DOHH2 (cell line): ENCODE data around the gene NELFCD.
"Not testable (repeated sequence)": the region's sequence is repeated elsewhere in the genome, so short reads cannot be mapped to it uniquely, and the experiment has no call there.

ENCODE experiments used
- H3F3A ChIP-seq: fragments of 200-600 bp; sonication (generic), shearing (Covaris generic); 2 replicates; pipeline ENCODE4 v1.6.0; 2016; ENCODE audit warnings: antibody characterized with exemption, mild to moderate bottlenecking; ENCODE audit not compliant: control insufficient read depth, insufficient read depth
- H3K27ac ChIP-seq: fragments of 200-600 bp; sonication (generic); 2 replicates; pipeline ENCODE4 v1.5.1; 2014; ENCODE audit warnings: low read depth, mild to moderate bottlenecking, low read length, moderate library complexity
- H3K27me3 ChIP-seq: fragments of 200-600 bp; sonication (generic); 2 replicates; pipeline ENCODE4 v1.6.1; 2014; ENCODE audit warnings: mild to moderate bottlenecking, low read length, mixed read lengths; ENCODE audit not compliant: control insufficient read depth
- H3K36me3 ChIP-seq: fragments of 200-600 bp; sonication (generic); 2 replicates; pipeline ENCODE4 v1.6.1; 2014; ENCODE audit warnings: mild to moderate bottlenecking, low read length, moderate library complexity, mixed read lengths; ENCODE audit not compliant: control insufficient read depth
- H3K4me1 ChIP-seq: fragments of 200-600 bp; sonication (generic); 2 replicates; pipeline ENCODE4 v1.6.1; 2014; ENCODE audit warnings: mild to moderate bottlenecking, low read length, mixed read lengths; ENCODE audit not compliant: control insufficient read depth
- H3K4me2 ChIP-seq: fragments of 200-600 bp; sonication (generic); 2 replicates; pipeline ENCODE4 v1.6.0; 2014; ENCODE audit warnings: mild to moderate bottlenecking, low read length, moderate library complexity
- H3K4me3 ChIP-seq: fragments of 200-600 bp; sonication (generic); 2 replicates; pipeline ENCODE4 v1.5.1; 2014; ENCODE audit warnings: mild to moderate bottlenecking, low read length, mixed read lengths
- H3K79me2 ChIP-seq: fragments of 200-600 bp; sonication (generic); 2 replicates; pipeline ENCODE4 v1.6.1; 2014; ENCODE audit warnings: mild to moderate bottlenecking, low read length, mixed read lengths; ENCODE audit not compliant: control insufficient read depth
- H3K9me2 ChIP-seq: fragments of 200-600 bp; sonication (generic); replicated peaks from 2 replicates; pipeline ENCODE4 v1.6.1; 2014; ENCODE audit warnings: mild to moderate bottlenecking, low read length, mixed read lengths; ENCODE audit not compliant: control insufficient read depth
- H3K9me3 ChIP-seq: fragments of 200-600 bp; sonication (generic); 2 replicates; pipeline ENCODE4 v1.6.1; 2014; ENCODE audit warnings: antibody characterized with exemption, low read length, mixed read lengths; ENCODE audit not compliant: control insufficient read depth, insufficient read depth
- H4K20me1 ChIP-seq: fragments of 200-600 bp; sonication (generic); 2 replicates; pipeline ENCODE4 v1.6.0; 2014; ENCODE audit warnings: low read depth, mild to moderate bottlenecking, antibody characterized with exemption, low read length, moderate library complexity; ENCODE audit not compliant: control insufficient read depth, insufficient read depth
- EZH2phosphoT487 ChIP-seq: fragments of 200-600 bp; sonication (generic); IDR thresholded peaks from 2 replicates; pipeline ENCODE4 v1.6.1; 2017; ENCODE audit warnings: borderline replicate concordance, mild to moderate bottlenecking, antibody characterized with exemption, low read length, moderate library complexity, mixed read lengths
- TF ChIP-seq, protein P1 (sequence below): fragments of 200-600 bp; sonication (generic); IDR thresholded peaks from one replicate; pipeline ENCODE4 v1.5.1; 2014; ENCODE audit warnings: antibody characterized with exemption, mild to moderate bottlenecking, low read depth, low read length; ENCODE audit not compliant: poor library complexity, severe bottlenecking

NELFCD gene

DNA sequence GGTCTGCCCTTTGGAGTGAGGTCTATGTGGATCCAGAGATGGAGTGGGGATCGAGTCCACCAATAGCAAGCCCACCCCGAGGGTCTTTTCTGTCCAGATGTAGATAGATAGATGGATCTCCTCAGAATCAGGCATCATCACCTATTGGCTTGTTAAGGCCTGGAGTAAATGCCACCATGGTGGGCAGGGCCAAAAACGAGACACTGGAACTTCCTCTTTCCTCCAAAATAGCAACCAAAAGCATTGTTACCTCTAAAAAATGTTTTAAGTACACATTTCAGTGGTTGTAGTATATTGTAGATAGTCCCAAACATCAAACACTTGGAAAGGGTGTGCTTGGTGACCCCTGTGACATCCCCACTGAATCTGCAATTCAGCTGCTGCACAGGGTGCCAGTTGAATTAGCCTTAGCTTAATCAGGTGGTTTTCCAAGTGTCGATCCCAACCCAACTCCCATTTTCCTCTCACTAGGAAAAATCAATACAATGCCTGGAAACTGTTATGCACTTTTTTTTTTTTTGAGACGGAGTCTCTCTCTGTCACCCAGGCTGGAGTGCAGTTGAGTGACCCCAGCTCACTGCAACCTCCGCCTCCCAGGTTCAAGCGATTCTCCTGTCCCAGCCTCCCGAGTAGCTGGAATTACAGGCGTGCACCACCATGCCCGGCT lies 35.0 kb upstream of the NELFCD start:
- no peaks in the 10 kb centered on the region for H3K9me3 ChIP-seq
- H3K4me2 ChIP-seq, result no peak overlapping the region
- H4K20me1 ChIP-seq, result no peaks in the 10 kb centered on the region
- no peaks in the 10 kb centered on the region for H3K36me3 ChIP-seq
- TF ChIP-seq, protein P1, sequence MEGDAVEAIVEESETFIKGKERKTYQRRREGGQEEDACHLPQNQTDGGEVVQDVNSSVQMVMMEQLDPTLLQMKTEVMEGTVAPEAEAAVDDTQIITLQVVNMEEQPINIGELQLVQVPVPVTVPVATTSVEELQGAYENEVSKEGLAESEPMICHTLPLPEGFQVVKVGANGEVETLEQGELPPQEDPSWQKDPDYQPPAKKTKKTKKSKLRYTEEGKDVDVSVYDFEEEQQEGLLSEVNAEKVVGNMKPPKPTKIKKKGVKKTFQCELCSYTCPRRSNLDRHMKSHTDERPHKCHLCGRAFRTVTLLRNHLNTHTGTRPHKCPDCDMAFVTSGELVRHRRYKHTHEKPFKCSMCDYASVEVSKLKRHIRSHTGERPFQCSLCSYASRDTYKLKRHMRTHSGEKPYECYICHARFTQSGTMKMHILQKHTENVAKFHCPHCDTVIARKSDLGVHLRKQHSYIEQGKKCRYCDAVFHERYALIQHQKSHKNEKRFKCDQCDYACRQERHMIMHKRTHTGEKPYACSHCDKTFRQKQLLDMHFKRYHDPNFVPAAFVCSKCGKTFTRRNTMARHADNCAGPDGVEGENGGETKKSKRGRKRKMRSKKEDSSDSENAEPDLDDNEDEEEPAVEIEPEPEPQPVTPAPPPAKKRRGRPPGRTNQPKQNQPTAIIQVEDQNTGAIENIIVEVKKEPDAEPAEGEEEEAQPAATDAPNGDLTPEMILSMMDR, result no peak
- no peak for TF ChIP-seq EZH2phosphoT487
- peaks cover 4% of the 10 kb centered on the region; the same call in 1 of the 2 replicates for H3K4me1 ChIP-seq
- H3K27me3 ChIP-seq, result peaks cover 3% of the 10 kb centered on the region
- no peaks in the 10 kb centered on the region for H3K9me2 ChIP-seq
- H3K4me3 ChIP-seq, result no peak overlapping the region
- no peaks in the 10 kb centered on the region for H3K79me2 ChIP-seq
- H3K27ac ChIP-seq, result no peak overlapping the region
- H3F3A ChIP-seq, result no peaks in the 10 kb centered on the region

DNA sequence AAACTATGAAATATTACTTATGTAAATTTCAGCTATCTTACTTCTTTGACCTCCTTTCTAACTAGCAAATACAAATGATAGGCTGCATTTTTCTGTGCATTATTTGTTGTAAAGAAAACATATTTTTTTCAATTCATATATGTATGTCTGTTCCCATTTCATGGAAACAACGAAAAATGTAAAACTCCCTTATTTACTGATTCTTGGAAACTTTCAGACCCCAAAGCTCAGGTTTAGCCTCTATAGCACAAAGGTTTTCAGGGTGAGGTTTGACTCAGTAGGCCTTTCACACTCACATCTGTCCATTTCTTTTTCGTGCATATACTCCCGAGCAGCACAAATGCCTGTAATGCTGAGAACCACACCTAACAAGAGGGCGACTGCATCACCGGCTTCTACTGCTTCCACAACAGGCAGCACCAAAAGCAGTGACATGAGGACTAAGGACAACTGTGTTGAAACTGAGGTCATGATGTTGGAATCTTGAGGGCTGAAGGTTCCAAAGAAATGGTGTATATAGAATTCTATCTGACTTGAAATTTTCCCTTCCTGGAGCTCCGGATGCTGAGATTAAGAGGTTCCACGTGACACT lies 33.2 kb upstream of the NELFCD start:
- H4K20me1 ChIP-seq, H3F3A ChIP-seq, H3K27ac ChIP-seq, H3K9me2 ChIP-seq, H3K4me1 ChIP-seq, H3K9me3 ChIP-seq, H3K27me3 ChIP-seq, H3K4me2 ChIP-seq, H3K79me2 ChIP-seq, H3K4me3 ChIP-seq, H3K36me3 ChIP-seq: not testable (repeated sequence)

DNA sequence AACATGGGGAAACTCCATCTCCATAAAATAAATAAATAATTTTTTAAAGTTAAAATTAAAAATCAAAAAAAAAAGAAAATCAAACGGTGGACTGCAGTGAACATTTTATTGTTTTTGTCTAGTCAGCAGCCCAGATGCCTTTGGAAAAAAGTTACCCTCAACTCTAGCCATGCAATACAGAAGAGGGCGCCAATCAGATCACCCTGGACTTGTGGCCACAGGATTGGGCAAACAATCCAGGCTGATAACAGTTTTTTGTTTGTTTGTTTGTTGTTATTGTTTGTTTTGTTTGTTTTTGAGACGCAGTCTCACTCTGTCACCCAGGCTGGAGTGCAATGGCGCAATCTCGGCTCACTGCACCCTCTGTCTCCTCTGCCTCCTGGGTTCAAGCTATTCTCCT lies 30.5 kb upstream of the NELFCD start:
- peaks cover 16% of the 10 kb centered on the region for H3K27me3 ChIP-seq
- H3K9me2 ChIP-seq, result no peaks in the 10 kb centered on the region
- no peak overlapping the region for H3K4me3 ChIP-seq
- peaks cover 4% of the 10 kb centered on the region; the same call in 1 of the 2 replicates for H3K4me1 ChIP-seq
- H3K9me3 ChIP-seq, result no peaks in the 10 kb centered on the region
- H3K27ac ChIP-seq, result no peak overlapping the region
- H3K4me2 ChIP-seq, result no peak overlapping the region
- no peaks in the 10 kb centered on the region for H3K36me3 ChIP-seq
- no peak for TF ChIP-seq EZH2phosphoT487
- H4K20me1 ChIP-seq, result no peaks in the 10 kb centered on the region
- no peaks in the 10 kb centered on the region for H3K79me2 ChIP-seq
- no peaks in the 10 kb centered on the region for H3F3A ChIP-seq

DNA sequence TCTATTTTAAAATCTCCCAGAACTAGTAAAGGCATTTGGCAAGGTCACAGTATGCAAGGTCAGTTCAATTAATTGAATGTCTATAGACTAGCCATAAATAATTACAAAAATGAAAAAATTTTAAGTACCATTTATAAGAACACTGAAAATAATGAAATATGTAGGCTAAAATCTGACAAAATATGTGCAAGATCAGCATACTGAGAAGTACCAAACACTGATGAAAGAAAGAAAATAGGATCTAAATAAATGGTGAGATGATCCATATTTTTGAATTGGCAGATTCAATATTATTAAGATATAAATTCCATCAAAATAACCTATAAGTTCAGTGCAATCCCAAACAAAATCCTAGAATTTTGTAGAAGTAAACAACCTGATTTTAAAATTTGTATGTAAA lies 28.0 kb upstream of the NELFCD start:
- TF ChIP-seq, protein P1, result no peak
- no peak for TF ChIP-seq EZH2phosphoT487
- no peaks in the 10 kb centered on the region for H3K4me1 ChIP-seq
- H3K9me2 ChIP-seq, result no peaks in the 10 kb centered on the region
- no peaks in the 10 kb centered on the region for H3F3A ChIP-seq
- H3K27ac ChIP-seq, result no peak overlapping the region
- H4K20me1 ChIP-seq, result no peaks in the 10 kb centered on the region
- no peaks in the 10 kb centered on the region for H3K79me2 ChIP-seq
- H3K9me3 ChIP-seq, result no peaks in the 10 kb centered on the region
- no peak overlapping the region for H3K4me3 ChIP-seq
- no peak overlapping the region for H3K4me2 ChIP-seq
- peaks cover 16% of the 10 kb centered on the region for H3K27me3 ChIP-seq
- no peaks in the 10 kb centered on the region for H3K36me3 ChIP-seq
